WTC11 (cell line): ENCODE results near the gene ZNRF3. TPM values are rescaled to one million over a fixed set of nuclear protein-coding genes. Genes with fewer than 3 reads are reported as not detected.
"Not testable (repeated sequence)": the region's sequence is repeated elsewhere in the genome, so short reads cannot be mapped to it uniquely, and the experiment has no call there.

Experiments
- ATAC-seq: fragments of 200-7000 bp; cut with Tn5 transposase; 2 replicates; pipeline ENCODE4 v1.10.0; 2021; ENCODE audit warnings: mild to moderate bottlenecking, moderate library complexity
- CTCF ChIA-PET: fragments of 300-600 bp; sonication (Branson Sonifier 250); formaldehyde crosslinking; loops from one replicate; lab custom pipeline; 2021; ENCODE audit warnings: antibody characterized with exemption; lab: Charles Lee
- POLR2A ChIA-PET: fragments of 350-600 bp; sonication (Branson Sonifier 250); formaldehyde crosslinking; loops from one replicate; lab custom pipeline; 2021; ENCODE audit warnings: antibody characterized with exemption; lab: Charles Lee
- DNase-seq: peaks from one replicate; pipeline ENCODE4 v3.0.0; 2021; ENCODE audit warnings: low spot score
- H3K27ac Mint-ChIP-seq: 2 replicates; pipeline ENCODE4 v1.8.0; 2021; ENCODE audit warnings: mixed read lengths
- H3K27me3 Mint-ChIP-seq: 2 replicates; pipeline ENCODE4 v1.8.0; 2021; ENCODE audit warnings: low read depth, mild to moderate bottlenecking, moderate library complexity, mixed read lengths
- H3K36me3 Mint-ChIP-seq: 2 replicates; pipeline ENCODE4 v1.8.0; 2021; ENCODE audit warnings: mixed read lengths
- H3K4me1 Mint-ChIP-seq: 2 replicates; pipeline ENCODE4 v1.8.0; 2022; ENCODE audit warnings: mixed read lengths
- H3K4me3 Mint-ChIP-seq: 2 replicates; pipeline ENCODE4 v1.8.0; 2021; ENCODE audit warnings: mild to moderate bottlenecking, moderate library complexity, mixed read lengths
- H3K9me3 Mint-ChIP-seq: 2 replicates; pipeline ENCODE4 v1.8.0; 2021; ENCODE audit warnings: mixed read lengths
- E2F5 ChIP-seq: sonication (generic); formaldehyde crosslinking; IDR thresholded peaks from 2 replicates; pipeline ENCODE4 v1.8.1; 2022; ENCODE audit warnings: mild to moderate bottlenecking, moderate library complexity, missing genetic modification reagents
- GABPB1 ChIP-seq: sonication (generic); formaldehyde crosslinking; IDR thresholded peaks from 2 replicates; pipeline ENCODE4 v1.8.1; 2023; ENCODE audit warnings: mild to moderate bottlenecking, missing genetic modification reagents
- JUN ChIP-seq: sonication (generic); formaldehyde crosslinking; IDR thresholded peaks from 2 replicates; pipeline ENCODE4 v1.8.0; 2023; ENCODE audit warnings: mild to moderate bottlenecking, missing genetic modification reagents
- NFE2L1 ChIP-seq: sonication (generic); formaldehyde crosslinking; IDR thresholded peaks from 2 replicates; pipeline ENCODE4 v1.8.1; 2023; ENCODE audit warnings: missing genetic modification reagents
- NFYB ChIP-seq: sonication (generic); formaldehyde crosslinking; conservative IDR thresholded peaks from 2 replicates; pipeline ENCODE4 v1.8.0; 2022; ENCODE audit warnings: low read depth, missing genetic modification reagents
- RORB ChIP-seq: fragments of 250-450 bp; sonication (Bioruptor Pico); IDR thresholded peaks from 2 replicates; pipeline ENCODE4 v1.9.0; 2021; ENCODE audit warnings: mild to moderate bottlenecking
- TEAD1 ChIP-seq: sonication (generic); formaldehyde crosslinking; IDR thresholded peaks from 2 replicates; pipeline ENCODE4 v1.8.0; 2022; ENCODE audit warnings: mild to moderate bottlenecking, missing genetic modification reagents
- TEAD4 ChIP-seq: sonication (generic); formaldehyde crosslinking; IDR thresholded peaks from 2 replicates; pipeline ENCODE4 v1.8.0; 2022; ENCODE audit warnings: mild to moderate bottlenecking, missing genetic modification reagents
- ZNF121 ChIP-seq: sonication (generic); formaldehyde crosslinking; IDR thresholded peaks from 2 replicates; pipeline ENCODE4 v1.8.0; 2023; ENCODE audit warnings: missing genetic modification reagents
- ZNF317 ChIP-seq: sonication (generic); formaldehyde crosslinking; IDR thresholded peaks from 2 replicates; pipeline ENCODE4 v1.8.1; 2023; ENCODE audit warnings: low read depth, mild to moderate bottlenecking, moderate library complexity, missing genetic modification reagents, borderline replicate concordance
- ZNF425 ChIP-seq: fragments of 250-450 bp; sonication (Bioruptor Pico); conservative IDR thresholded peaks from 2 replicates; pipeline ENCODE4 v1.9.0; 2021; ENCODE audit warnings: mild to moderate bottlenecking
- total RNA-seq: library from RNA; stranded (reverse); gene quantifications from 3 replicates; pipeline ENCODE4 v1.2.3, GENCODE V29; 2021
- TF ChIP-seq, protein P1 (sequence below): sonication (generic); formaldehyde crosslinking; IDR thresholded peaks from 2 replicates; pipeline ENCODE4 v1.8.1; 2023; ENCODE audit warnings: mild to moderate bottlenecking, missing genetic modification reagents
- TF ChIP-seq, protein P2 (sequence below): sonication (generic); formaldehyde crosslinking; IDR thresholded peaks from 2 replicates; pipeline ENCODE4 v1.8.1; 2023; ENCODE audit warnings: mild to moderate bottlenecking, missing genetic modification reagents, borderline replicate concordance
- TF ChIP-seq, protein P3 (sequence below): fragments of 250-450 bp; sonication (Bioruptor Pico); IDR thresholded peaks from 2 replicates; pipeline ENCODE4 v1.8.0; 2021; ENCODE audit warnings: mild to moderate bottlenecking

The ZNRF3 gene
- total RNA-seq, 1 experiment from 2014 or later, result 25.4 TPM

GRCh38 chr22:28947125-28947524, 63.8 kb downstream of the ZNRF3 start:
- ChIA-PET CTCF (no interaction called here), POLR2A (no interaction called here)
- ATAC-seq, result no peak
- Mint-ChIP-seq H3K4me3 (no peak overlapping the region), H3K4me1 (peaks cover 47% of the 10 kb centered on the region), H3K27me3 (no peaks in the 10 kb centered on the region), H3K36me3 (peaks cover 19% of the 10 kb centered on the region), H3K9me3 (peaks cover 20% of the 10 kb centered on the region), H3K27ac (no peak overlapping the region)
- DNase-seq, result no peak
- TF ChIP-seq E2F5 (CRISPR knock-in tag) (no peak), GABPB1 (CRISPR knock-in tag) (no peak), RORB (CRISPR knock-in tag) (no peak), ZNF317 (CRISPR knock-in tag) (no peak), JUN (CRISPR knock-in tag) (no peak)
- TF ChIP-seq, protein P1, sequence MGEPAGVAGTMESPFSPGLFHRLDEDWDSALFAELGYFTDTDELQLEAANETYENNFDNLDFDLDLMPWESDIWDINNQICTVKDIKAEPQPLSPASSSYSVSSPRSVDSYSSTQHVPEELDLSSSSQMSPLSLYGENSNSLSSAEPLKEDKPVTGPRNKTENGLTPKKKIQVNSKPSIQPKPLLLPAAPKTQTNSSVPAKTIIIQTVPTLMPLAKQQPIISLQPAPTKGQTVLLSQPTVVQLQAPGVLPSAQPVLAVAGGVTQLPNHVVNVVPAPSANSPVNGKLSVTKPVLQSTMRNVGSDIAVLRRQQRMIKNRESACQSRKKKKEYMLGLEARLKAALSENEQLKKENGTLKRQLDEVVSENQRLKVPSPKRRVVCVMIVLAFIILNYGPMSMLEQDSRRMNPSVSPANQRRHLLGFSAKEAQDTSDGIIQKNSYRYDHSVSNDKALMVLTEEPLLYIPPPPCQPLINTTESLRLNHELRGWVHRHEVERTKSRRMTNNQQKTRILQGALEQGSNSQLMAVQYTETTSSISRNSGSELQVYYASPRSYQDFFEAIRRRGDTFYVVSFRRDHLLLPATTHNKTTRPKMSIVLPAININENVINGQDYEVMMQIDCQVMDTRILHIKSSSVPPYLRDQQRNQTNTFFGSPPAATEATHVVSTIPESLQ, result no peak

DNA sequence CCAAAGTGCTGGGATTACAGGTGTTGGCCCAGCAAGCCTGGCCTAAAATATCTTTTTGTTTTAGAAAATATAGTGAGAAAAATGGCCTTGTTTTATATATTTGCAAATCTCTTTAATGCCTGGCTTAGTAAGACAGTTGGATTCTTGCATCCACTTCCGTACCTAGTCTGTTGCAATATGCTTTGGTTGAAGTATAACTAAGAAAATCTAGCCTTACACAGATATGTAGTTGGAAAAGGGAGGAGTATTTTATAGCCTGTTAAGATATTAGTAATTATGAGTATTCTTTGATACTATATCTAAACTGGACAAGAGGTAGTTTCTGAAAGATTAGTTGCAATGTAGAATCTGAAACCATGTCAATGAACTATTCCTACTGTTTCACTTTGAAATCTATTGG, 65.1 kb downstream of the ZNRF3 start:
- CTCF ChIA-PET, result no interaction called here
- Mint-ChIP-seq H3K9me3 (peaks cover 20% of the 10 kb centered on the region), H3K27me3 (no peaks in the 10 kb centered on the region), H3K36me3 (peaks cover 19% of the 10 kb centered on the region), H3K4me3 (no peak overlapping the region), H3K27ac (no peak overlapping the region)
- no peak for ATAC-seq
- no peak for DNase-seq
- TF ChIP-seq GABPB1 (CRISPR knock-in tag) (peak; percentile 92), TEAD4 (CRISPR knock-in tag) (no peak), TEAD1 (no peak)
- TF ChIP-seq, protein P2, sequence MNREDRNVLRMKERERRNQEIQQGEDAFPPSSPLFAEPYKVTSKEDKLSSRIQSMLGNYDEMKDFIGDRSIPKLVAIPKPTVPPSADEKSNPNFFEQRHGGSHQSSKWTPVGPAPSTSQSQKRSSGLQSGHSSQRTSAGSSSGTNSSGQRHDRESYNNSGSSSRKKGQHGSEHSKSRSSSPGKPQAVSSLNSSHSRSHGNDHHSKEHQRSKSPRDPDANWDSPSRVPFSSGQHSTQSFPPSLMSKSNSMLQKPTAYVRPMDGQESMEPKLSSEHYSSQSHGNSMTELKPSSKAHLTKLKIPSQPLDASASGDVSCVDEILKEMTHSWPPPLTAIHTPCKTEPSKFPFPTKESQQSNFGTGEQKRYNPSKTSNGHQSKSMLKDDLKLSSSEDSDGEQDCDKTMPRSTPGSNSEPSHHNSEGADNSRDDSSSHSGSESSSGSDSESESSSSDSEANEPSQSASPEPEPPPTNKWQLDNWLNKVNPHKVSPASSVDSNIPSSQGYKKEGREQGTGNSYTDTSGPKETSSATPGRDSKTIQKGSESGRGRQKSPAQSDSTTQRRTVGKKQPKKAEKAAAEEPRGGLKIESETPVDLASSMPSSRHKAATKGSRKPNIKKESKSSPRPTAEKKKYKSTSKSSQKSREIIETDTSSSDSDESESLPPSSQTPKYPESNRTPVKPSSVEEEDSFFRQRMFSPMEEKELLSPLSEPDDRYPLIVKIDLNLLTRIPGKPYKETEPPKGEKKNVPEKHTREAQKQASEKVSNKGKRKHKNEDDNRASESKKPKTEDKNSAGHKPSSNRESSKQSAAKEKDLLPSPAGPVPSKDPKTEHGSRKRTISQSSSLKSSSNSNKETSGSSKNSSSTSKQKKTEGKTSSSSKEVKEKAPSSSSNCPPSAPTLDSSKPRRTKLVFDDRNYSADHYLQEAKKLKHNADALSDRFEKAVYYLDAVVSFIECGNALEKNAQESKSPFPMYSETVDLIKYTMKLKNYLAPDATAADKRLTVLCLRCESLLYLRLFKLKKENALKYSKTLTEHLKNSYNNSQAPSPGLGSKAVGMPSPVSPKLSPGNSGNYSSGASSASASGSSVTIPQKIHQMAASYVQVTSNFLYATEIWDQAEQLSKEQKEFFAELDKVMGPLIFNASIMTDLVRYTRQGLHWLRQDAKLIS (CRISPR knock-in tag), result no peak
- TF ChIP-seq, all 79 proteins: peak for 1
- H3K4me1 Mint-ChIP-seq, result peaks cover 47% of the 10 kb centered on the region
- POLR2A ChIA-PET, result no interaction called here

DNA sequence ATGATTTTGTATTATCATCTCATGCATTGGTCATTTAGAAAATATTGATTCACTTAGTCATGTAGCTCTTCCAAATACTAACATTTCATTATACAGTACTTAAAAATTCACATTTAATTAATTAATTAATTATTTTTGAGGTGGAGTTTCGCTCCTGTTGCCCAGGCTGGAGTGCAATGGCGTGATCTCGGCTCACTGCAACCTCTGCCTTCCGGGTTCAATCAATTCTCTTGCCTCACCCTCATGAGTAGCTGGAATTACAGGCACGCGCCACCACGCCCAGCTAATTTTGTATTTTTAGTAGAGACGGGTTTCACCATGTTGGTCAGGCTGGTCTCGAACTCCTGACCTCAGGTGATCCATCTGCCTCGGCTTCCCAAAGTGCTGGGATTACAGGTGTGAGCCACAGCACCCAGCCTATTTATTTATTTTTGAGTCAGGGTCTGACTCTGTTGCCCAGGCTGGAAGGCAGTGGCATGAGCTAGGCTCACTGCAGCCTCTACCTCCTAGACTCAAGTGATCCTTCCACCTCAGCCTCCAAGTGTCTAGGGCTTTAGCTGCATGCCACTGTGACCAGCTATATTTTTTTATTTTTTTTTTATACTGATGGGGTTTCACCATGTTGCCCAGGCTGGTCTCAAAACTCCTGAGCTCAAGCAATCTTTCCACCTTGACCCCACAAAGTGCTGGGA, 65.6 kb downstream of the ZNRF3 start:
- TF ChIP-seq ZNF121 (CRISPR knock-in tag), result peak; percentile 73; the same call in 1 of the 2 replicates
- TF ChIP-seq, all 79 proteins: peak for 1; not testable (repeated sequence) for 78
- H3K4me3 Mint-ChIP-seq, DNase-seq, H3K27me3 Mint-ChIP-seq, ATAC-seq, H3K27ac Mint-ChIP-seq, POLR2A ChIA-PET, CTCF ChIA-PET: not testable (repeated sequence)
- H3K4me1 Mint-ChIP-seq, result peaks cover 45% of the 10 kb centered on the region
- H3K36me3 Mint-ChIP-seq, result peaks cover 19% of the 10 kb centered on the region
- H3K9me3 Mint-ChIP-seq, result peaks cover 20% of the 10 kb centered on the region

DNA sequence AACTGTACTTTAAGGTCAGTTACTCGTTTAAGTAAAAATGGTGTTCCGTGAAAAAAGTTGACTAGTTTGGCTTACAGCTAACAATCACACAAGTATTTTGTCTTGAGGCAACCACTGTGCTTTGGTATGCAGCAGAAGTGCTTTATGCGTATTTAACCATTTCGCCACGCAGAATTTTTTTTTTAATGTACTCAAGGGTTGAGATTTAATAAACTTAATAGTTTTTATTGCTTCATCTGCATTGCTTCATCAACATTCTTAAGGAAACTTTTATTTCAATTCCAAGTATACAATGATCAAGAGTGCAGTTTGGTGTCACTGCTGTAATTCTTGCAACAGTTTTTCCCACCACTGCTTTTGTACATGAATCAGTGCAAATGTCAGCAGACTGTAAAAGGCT, 66.4 kb downstream of the ZNRF3 start:
- ChIA-PET POLR2A (no interaction called here), CTCF (no interaction called here)
- Mint-ChIP-seq H3K36me3 (peaks cover 19% of the 10 kb centered on the region), H3K27ac (0 out of 2 replicates have a peak overlapping the region, but pooled peaks have one; percentile 69), H3K4me3 (no peak overlapping the region), H3K27me3 (no peaks in the 10 kb centered on the region), H3K4me1 (peaks cover 45% of the 10 kb centered on the region), H3K9me3 (peaks cover 20% of the 10 kb centered on the region)
- ATAC-seq (no peak), DNase-seq (no peak)
- TF ChIP-seq, protein P1, result no peak
- TF ChIP-seq E2F5 (CRISPR knock-in tag) (no peak), NFE2L1 (CRISPR knock-in tag) (no peak), ZNF425 (CRISPR knock-in tag) (no peak), NFYB (CRISPR knock-in tag) (no peak)
- TF ChIP-seq, protein P3, sequence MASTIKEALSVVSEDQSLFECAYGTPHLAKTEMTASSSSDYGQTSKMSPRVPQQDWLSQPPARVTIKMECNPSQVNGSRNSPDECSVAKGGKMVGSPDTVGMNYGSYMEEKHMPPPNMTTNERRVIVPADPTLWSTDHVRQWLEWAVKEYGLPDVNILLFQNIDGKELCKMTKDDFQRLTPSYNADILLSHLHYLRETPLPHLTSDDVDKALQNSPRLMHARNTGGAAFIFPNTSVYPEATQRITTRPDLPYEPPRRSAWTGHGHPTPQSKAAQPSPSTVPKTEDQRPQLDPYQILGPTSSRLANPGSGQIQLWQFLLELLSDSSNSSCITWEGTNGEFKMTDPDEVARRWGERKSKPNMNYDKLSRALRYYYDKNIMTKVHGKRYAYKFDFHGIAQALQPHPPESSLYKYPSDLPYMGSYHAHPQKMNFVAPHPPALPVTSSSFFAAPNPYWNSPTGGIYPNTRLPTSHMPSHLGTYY (CRISPR knock-in tag), result no peak
